SKM-1 (cell line): ENCODE measurements around the gene ZSWIM1.
A peak's percentile ranks its signal among the peaks of the same experiment; 100 is the strongest.
"Not testable (repeated sequence)": the region's sequence is repeated elsewhere in the genome, so short reads cannot be mapped to it uniquely, and the experiment has no call there.

Experiments used
- DNase-seq: peaks from one replicate; lab custom pipeline; 2025; ENCODE audit not compliant: unreplicated experiment; lab: John Stamatoyannopoulos, UW

The ZSWIM1 gene

DNA sequence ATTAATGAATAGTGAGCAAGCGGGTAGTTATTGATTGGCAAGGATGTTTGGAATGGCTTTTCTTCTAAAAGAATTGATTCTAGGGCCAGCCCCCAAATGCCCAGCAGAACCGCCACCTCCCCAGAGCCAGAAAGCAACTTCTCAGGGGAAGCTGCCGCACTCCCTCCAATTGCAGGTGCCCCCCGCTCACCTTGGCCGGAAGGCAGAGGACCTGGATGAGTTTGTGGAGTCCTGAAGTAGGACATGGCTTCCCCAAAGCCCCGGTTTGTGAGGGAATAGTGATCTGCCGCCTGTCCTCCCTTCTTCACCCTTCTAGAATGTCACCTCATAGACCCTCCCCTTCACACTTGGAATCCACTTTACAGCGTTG is 6.3 kb downstream of the ZSWIM1 start, which contains the start of gene SPATA25:
SPATA25 (minus strand) TSS at position 277 of the 370 bp plus-strand sequence; CDS start at position 245, 32 bp downstream.
- DNase-seq: no peak

DNA sequence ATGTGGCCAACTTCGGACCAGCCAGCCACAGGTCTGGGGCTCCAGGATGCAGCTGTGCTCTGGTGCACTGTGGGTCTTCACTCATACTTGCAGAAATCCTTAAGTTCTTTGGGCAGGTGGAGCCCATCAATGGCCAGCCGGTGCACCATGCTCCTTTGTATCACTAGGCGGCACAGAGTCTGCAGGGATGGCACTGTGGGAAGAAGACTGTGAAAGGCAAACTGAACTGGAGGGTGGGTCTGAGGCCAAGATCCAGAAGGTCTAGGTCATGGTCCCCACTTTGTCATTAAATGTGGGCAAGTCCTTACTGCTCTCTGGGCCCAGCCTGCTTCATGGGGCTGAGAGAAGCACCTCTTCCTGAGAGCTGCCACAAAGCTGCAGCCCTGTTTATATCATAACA is 7.7 kb downstream of the ZSWIM1 start:
- DNase-seq: no peak

DNA sequence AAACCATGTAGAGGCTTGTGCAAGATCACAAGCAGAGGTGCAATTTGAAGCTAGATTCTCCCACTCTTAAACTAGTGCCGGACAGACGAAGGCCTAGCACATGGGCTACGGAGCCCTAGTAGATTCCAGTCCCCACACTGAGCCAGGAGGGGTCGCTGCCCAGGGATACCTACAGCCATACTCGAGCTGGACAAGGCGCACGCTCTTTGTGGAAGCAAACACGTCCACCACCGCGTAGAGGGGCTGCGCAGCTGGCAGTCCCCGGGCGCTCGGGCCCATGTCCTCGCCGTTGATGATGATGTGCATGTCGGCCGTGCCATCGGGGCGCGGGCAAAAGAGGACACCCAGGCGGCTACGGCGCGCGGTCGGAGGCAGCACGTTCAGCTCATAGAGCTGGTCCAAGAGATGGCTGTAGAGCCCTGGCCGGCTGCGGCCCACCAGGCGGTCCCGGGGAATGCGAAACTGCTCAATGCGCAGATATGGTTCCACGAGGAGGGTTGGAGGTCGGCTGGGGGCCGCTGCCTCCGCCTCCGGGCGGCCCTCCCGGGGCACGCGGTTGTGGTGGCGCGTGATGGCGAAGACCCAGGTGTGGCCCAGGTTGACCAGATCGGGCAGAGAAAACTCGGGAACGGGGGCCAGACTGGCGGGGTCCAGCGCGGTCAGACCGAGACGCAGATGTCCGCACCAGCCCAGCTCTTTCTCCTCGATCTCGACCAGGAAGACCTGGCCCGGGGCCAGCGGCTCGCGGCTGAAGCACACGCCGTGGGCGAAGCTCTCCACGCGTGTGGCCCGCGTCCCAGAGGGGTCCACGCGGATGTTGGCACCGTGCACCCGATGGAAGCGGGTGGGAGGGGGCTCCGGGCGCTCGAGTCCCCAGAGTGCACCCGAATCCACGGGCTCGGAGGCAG is 9.3 kb downstream of the ZSWIM1 start:
- peak; percentile 4 for DNase-seq

- peak; percentile 48 for DNase-seq
Observed at GRCh38 chr20:45890985-45891983, 10.3 kb downstream of the ZSWIM1 start, which contains the start of the genes CTSA and NEURL2. TSS of gene CTSA (plus strand) at chr20:45891335. CDS start at chr20:45891569, 234 bp downstream. TSS of gene NEURL2 (minus strand) at chr20:45891208. CDS start at chr20:45890991, 217 bp downstream.

DNA sequence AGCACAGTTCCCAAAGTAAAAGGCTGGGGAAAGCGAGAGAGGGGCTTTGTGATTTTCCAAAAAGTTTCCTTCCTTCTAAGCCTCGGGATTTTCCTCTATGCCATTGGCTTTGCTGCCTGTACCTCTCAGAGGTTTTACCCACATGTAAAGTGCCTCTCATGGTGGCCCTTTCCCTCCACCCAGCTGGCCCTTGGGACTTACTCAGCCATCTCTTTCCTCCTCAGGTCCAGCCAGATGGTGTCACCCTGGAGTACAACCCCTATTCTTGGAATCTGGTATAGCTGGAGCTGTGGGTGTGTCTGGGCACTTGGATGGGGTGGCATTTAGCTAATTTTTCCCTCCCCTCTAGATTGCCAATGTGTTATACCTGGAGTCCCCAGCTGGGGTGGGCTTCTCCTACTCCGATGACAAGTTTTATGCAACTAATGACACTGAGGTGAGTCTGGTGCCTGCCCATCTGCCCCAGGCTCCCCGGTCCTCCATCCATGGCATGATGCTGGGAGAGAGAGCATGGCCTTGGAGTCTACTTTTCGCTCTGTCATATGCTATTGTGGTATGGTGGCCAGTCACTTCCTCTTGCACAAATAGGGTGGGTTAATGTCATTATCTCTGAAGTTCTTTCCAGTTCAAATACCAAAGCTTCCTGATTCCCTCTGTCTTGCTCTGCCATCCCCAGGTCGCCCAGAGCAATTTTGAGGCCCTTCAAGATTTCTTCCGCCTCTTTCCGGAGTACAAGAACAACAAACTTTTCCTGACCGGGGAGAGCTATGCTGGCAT is 11.2 kb downstream of the ZSWIM1 start:
- DNase-seq: no peak

GRCh38 chr20:45892828-45893500 is 11.9 kb downstream of the ZSWIM1 start:
- no peak for DNase-seq

DNA sequence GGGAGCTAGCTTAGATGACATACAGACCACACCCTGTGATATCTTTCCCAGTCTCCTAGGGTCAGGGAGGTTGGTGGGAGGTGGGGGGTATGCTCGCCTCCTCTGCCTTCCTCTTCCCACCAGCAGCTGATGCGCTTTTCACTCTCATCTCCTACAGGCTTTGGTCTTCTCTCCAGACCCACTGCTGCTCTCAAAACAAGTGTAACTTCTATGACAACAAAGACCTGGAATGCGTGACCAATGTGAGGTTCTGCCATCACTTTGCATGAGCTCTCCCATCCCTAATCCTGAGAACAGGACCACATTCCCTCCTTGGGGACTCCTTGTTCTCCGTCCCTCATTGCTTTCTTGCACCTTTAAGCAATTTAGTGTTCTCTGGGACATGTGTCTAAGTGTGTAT is 12.8 kb downstream of the ZSWIM1 start:
- no peak for DNase-seq

GRCh38 chr20:45894797-45895196 is 13.8 kb downstream of the ZSWIM1 start:
- DNase-seq: no peak

DNA sequence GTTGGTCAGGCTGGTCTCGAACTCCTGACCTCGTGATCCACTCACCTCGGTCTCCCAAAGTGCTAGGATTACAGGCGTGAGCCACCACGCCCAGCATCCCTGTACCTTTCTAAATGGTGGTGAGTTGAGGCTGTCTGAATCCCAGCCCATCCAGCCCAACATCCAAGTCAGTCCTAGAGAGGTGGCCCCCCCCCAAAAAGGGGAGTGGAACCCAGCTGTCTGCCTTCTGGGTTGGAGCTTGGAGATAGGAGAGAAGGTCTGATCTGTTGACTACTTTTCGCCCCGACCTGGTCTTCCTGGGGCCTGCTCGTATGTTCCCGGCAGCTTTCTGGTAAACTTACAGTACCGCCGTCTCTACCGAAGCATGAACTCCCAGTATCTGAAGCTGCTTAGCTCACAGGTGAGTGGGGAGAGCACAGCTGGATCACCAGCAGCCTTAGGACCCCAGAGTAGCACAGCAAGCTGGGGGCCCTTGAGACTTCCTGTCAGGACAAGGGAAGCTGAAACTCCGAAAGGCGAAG is 15.7 kb downstream of the ZSWIM1 start:
- no peak for DNase-seq

GRCh38 chr20:45897289-45897688 is 16.3 kb downstream of the ZSWIM1 start:
- DNase-seq: no peak

DNA sequence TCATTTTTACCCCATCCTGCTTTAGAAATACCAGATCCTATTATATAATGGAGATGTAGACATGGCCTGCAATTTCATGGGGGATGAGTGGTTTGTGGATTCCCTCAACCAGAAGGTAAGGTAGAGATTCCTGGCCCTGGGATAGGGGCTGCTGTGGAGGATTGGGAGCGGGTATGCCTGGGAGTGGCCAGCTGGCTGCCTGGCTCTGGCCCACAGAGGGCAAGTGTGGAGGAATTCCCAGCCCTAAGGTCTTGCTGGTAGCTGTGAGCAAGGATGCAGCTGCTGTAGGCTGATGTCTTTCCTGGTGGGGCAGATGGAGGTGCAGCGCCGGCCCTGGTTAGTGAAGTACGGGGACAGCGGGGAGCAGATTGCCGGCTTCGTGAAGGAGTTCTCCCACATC is 16.7 kb downstream of the ZSWIM1 start:
- DNase-seq: no peak

DNA sequence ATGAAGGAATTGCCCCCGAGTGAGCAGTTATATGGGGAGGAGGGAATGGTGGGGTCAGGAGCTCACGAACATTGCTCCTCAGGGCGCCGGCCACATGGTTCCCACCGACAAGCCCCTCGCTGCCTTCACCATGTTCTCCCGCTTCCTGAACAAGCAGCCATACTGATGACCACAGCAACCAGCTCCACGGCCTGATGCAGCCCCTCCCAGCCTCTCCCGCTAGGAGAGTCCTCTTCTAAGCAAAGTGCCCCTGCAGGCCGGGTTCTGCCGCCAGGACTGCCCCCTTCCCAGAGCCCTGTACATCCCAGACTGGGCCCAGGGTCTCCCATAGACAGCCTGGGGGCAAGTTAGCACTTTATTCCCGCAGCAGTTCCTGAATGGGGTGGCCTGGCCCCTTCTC is 17.3 kb downstream of the ZSWIM1 start:
- DNase-seq: no peak

- DNase-seq: no peak
Observed at GRCh38 chr20:45899046-45899835, 18.2 kb downstream of the ZSWIM1 start.

DNA sequence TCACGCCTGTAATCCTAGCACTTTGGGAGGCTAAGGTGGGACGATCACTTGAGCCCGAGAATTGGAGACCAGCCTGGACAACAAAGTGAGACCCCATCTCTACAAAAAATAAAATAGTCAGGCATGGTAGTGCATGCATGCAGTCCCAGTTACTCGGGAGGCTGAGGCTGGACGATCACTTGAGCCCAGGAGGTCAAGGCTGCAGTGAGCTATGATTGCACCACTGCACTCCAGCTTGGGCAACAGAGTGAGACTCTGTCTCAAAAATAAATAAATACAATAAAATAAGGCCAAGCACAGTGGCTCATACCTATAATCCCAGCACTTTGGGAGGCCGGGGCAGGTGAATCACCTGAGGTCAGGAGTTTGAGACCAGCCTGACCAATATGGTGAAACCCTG is 20.3 kb downstream of the ZSWIM1 start:
- not testable (repeated sequence) for DNase-seq

DNA sequence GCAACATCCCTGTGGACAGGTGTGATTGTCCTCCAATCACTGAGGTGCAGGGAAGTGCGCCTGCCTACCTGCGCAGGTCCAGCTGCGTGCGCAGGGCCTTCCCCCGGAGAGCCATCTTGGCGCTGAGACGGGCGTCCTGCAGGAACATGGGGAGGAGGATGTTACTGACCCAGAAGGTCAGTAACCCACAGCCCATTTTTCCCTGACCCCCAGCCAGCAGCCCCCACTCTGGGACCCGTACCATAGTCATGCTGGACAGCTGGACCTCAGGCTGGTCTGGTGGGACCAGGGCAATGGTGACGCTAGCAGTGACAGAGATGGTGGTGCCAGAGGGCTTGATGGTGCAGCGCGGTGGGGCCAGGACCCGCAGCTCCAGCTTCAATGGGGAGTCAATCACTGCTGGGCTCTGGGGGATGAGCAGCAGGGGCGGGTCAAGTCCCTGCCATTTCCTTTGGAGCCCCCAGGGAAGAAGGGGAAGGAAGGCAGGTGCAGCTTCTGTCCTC is 21.2 kb downstream of the ZSWIM1 start:
- DNase-seq: no peak

DNA sequence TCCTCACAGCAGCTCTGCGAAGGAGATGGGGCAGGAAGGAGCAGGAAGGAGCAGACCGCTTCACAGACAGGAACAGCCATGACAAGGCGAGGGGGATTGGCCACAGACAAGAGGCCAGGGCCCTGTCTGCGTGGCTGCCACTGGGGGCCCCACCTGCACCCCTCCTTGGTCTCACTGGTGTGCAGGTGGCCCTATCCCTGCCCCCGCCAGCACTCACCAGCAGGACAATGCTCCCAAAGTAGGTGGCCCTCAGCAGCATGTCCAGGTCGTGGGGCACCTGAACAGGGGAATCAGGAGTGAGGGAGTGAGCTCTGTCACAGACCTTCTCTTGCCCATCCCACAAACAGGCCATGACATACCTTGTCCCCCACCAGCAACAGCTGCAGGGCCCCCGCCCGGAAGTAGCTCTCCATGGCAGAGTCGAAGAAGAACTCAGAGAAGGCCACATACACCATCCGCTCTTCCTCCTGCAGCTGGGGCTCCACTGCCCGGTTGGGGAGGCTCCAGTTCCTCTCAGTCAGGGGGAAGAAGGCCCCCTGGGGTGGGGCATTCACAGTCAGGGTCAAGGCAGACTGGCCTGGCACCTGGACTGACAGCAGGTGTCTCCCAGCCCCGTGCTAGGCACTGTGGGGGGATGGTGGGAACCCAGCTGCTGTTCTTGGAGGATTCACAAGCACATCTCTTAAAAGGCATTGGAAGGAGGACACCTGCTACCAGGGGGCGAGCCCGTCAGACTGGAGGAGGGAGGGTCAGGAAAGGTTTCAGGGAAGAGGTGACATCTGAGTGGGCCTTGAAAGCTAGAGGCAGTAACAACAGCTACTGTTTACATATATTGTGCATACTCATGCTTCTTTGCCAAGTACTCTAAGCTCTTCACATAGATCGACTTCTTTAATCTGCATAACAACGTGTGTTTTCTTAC is 23.8 kb downstream of the ZSWIM1 start:
- DNase-seq: no peak

GRCh38 chr20:45905505-45906079 is 24.6 kb downstream of the ZSWIM1 start:
- no peak for DNase-seq
